ENCODE results near the gene SLC1A7.

SLC1A7 gene

GRCh38 chr1:53091841-53092645 lies 50.4 kb downstream of the SLC1A7 start:
- peaks cover 4% of the 10 kb centered on the region; the same call in 1 of the 2 replicates for H3K4me1 ChIP-seq (ENCODE audit: insufficient read depth, low read length)
- H3K9me3 ChIP-seq (ENCODE audit: control insufficient read depth, insufficient read depth, low read length), result no peaks in the 10 kb centered on the region
- no peaks in the 10 kb centered on the region for H3K36me3 ChIP-seq (ENCODE audit: insufficient read depth, low read length)
- no peak overlapping the region for H3K9ac ChIP-seq (ENCODE audit: low read depth, low read length)

- H3K9ac ChIP-seq (ENCODE audit: low read depth, low read length), result no peak overlapping the region
- no peaks in the 10 kb centered on the region for H3K9me3 ChIP-seq (ENCODE audit: control insufficient read depth, insufficient read depth, low read length)
- peaks cover 4% of the 10 kb centered on the region; the same call in 1 of the 2 replicates for H3K4me1 ChIP-seq (ENCODE audit: insufficient read depth, low read length)
- H3K36me3 ChIP-seq (ENCODE audit: insufficient read depth, low read length), result no peaks in the 10 kb centered on the region
Observed at GRCh38 chr1:53090227-53091147, 52.0 kb downstream of the SLC1A7 start.

- H3K36me3 ChIP-seq (ENCODE audit: insufficient read depth, low read length), result no peaks in the 10 kb centered on the region
- H3K9me3 ChIP-seq (ENCODE audit: control insufficient read depth, insufficient read depth, low read length), result no peaks in the 10 kb centered on the region
- H3K4me1 ChIP-seq (ENCODE audit: insufficient read depth, low read length), result peaks cover 4% of the 10 kb centered on the region; the same call in 1 of the 2 replicates
- H3K9ac ChIP-seq (ENCODE audit: low read depth, low read length), result no peak overlapping the region
Observed at GRCh38 chr1:53089478-53090226, 52.8 kb downstream of the SLC1A7 start.

- peaks cover 4% of the 10 kb centered on the region; the same call in 1 of the 2 replicates for H3K4me1 ChIP-seq (ENCODE audit: insufficient read depth, low read length)
- H3K9me3 ChIP-seq (ENCODE audit: control insufficient read depth, insufficient read depth, low read length), result no peaks in the 10 kb centered on the region
- H3K9ac ChIP-seq (ENCODE audit: low read depth, low read length), result no peak overlapping the region
- no peaks in the 10 kb centered on the region for H3K36me3 ChIP-seq (ENCODE audit: insufficient read depth, low read length)
Observed at GRCh38 chr1:53088616-53089300, 53.7 kb downstream of the SLC1A7 start.

GRCh38 chr1:53087332-53088285 lies 54.8 kb downstream of the SLC1A7 start:
- Histone ChIP-seq H3K4me1 (ENCODE audit: insufficient read depth, low read length) (peaks cover 4% of the 10 kb centered on the region; the same call in 1 of the 2 replicates), H3K36me3 (ENCODE audit: insufficient read depth, low read length) (no peaks in the 10 kb centered on the region), H3K9me3 (ENCODE audit: control insufficient read depth, insufficient read depth, low read length) (no peaks in the 10 kb centered on the region), H3K9ac (ENCODE audit: low read depth, low read length) (no peak overlapping the region)

GRCh38 chr1:53086491-53087070 lies 55.9 kb downstream of the SLC1A7 start:
- Histone ChIP-seq H3K4me1 (ENCODE audit: insufficient read depth, low read length) (peaks cover 10% of the 10 kb centered on the region), H3K36me3 (ENCODE audit: insufficient read depth, low read length) (no peaks in the 10 kb centered on the region), H3K9me3 (ENCODE audit: control insufficient read depth, insufficient read depth, low read length) (no peaks in the 10 kb centered on the region), H3K9ac (ENCODE audit: low read depth, low read length) (no peak overlapping the region)

GRCh38 chr1:53085405-53085804 lies 57.0 kb downstream of the SLC1A7 start:
- no peaks in the 10 kb centered on the region for H3K36me3 ChIP-seq (ENCODE audit: insufficient read depth, low read length)
- peaks cover 10% of the 10 kb centered on the region for H3K4me1 ChIP-seq (ENCODE audit: insufficient read depth, low read length)
- no peak overlapping the region for H3K9ac ChIP-seq (ENCODE audit: low read depth, low read length)

GRCh38 chr1:53084589-53084971 lies 57.9 kb downstream of the SLC1A7 start:
- no peaks in the 10 kb centered on the region for H3K9me3 ChIP-seq (ENCODE audit: control insufficient read depth, insufficient read depth, low read length)
- no peaks in the 10 kb centered on the region for H3K36me3 ChIP-seq (ENCODE audit: insufficient read depth, low read length)

More at GRCh38 chr1:53085405-53085804, 57.0 kb downstream of the SLC1A7 start:
- no peaks in the 10 kb centered on the region for H3K9me3 ChIP-seq (ENCODE audit: control insufficient read depth, insufficient read depth, low read length)

GRCh38 chr1:53083636-53084588 lies 58.5 kb downstream of the SLC1A7 start:
- H3K36me3 ChIP-seq (ENCODE audit: insufficient read depth, low read length), result no peaks in the 10 kb centered on the region
- H3K9ac ChIP-seq (ENCODE audit: low read depth, low read length), result no peak overlapping the region
- H3K4me1 ChIP-seq (ENCODE audit: insufficient read depth, low read length), result peaks cover 5% of the 10 kb centered on the region; the same call in 1 of the 2 replicates
- no peaks in the 10 kb centered on the region for H3K9me3 ChIP-seq (ENCODE audit: control insufficient read depth, insufficient read depth, low read length)

More at GRCh38 chr1:53084589-53084971, 57.9 kb downstream of the SLC1A7 start:
- Histone ChIP-seq H3K9ac (ENCODE audit: low read depth, low read length) (no peak overlapping the region), H3K4me1 (ENCODE audit: insufficient read depth, low read length) (peaks cover 9% of the 10 kb centered on the region)

- Histone ChIP-seq H3K36me3 (ENCODE audit: insufficient read depth, low read length) (no peaks in the 10 kb centered on the region), H3K9me3 (ENCODE audit: control insufficient read depth, insufficient read depth, low read length) (no peaks in the 10 kb centered on the region)
Observed at GRCh38 chr1:53082826-53083455, 59.5 kb downstream of the SLC1A7 start.

GRCh38 chr1:53081384-53082066 lies 60.9 kb downstream of the SLC1A7 start:
- Histone ChIP-seq H3K9me3 (ENCODE audit: control insufficient read depth, insufficient read depth, low read length) (no peaks in the 10 kb centered on the region), H3K9ac (ENCODE audit: low read depth, low read length) (no peak overlapping the region), H3K36me3 (ENCODE audit: insufficient read depth, low read length) (no peaks in the 10 kb centered on the region), H3K4me1 (ENCODE audit: insufficient read depth, low read length) (peaks cover 5% of the 10 kb centered on the region; the same call in 1 of the 2 replicates)

More at GRCh38 chr1:53082826-53083455, 59.5 kb downstream of the SLC1A7 start:
- peaks cover 5% of the 10 kb centered on the region; the same call in 1 of the 2 replicates for H3K4me1 ChIP-seq (ENCODE audit: insufficient read depth, low read length)
- no peak overlapping the region for H3K9ac ChIP-seq (ENCODE audit: low read depth, low read length)

Measured in ES-I3 (cell line).